ENCODE results near the gene HDDC3.
A peak's percentile ranks its signal among the peaks of the same experiment; 100 is the strongest.

Gene HDDC3

DNA sequence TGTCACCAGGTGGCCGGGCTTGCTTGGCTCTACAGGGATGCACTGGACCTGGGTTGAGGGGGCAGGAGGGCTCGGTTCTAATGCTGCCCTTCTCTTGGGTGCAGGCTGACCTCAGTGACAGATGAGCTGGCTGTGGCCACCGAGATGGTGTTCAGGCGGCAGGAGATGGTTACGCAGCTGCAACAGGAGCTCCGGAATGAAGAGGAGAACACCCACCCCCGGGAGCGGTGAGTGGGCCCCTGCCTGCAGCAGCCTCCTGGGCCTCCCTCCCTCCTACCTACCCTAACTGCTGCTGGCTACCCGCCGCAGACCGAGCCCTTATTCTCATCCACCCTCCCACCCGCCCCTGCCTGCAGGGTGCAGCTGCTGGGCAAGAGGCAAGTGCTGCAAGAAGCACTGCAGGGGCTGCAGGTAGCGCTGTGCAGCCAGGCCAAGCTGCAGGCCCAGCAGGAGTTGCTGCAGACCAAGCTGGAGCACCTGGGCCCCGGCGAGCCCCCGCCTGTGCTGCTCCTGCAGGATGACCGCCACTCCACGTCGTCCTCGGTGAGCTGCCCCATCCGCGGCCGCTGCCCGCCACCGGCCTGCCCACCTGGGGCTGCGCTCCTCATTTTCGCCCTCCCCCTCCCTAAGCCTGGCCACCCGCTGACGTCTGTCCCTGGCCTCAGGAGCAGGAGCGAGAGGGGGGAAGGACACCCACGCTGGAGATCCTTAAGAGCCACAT is 42.5 kb downstream of the HDDC3 start:
- TF ChIP-seq POLR2A (IDR thresholded peaks at IDR 0.05; ENCODE audit: extremely low read depth, insufficient read length) (no peak), MYC (IDR thresholded peaks at IDR 0.05; ENCODE audit: low read depth, low read length) (no peak)
- TF ChIP-seq, protein P1, sequence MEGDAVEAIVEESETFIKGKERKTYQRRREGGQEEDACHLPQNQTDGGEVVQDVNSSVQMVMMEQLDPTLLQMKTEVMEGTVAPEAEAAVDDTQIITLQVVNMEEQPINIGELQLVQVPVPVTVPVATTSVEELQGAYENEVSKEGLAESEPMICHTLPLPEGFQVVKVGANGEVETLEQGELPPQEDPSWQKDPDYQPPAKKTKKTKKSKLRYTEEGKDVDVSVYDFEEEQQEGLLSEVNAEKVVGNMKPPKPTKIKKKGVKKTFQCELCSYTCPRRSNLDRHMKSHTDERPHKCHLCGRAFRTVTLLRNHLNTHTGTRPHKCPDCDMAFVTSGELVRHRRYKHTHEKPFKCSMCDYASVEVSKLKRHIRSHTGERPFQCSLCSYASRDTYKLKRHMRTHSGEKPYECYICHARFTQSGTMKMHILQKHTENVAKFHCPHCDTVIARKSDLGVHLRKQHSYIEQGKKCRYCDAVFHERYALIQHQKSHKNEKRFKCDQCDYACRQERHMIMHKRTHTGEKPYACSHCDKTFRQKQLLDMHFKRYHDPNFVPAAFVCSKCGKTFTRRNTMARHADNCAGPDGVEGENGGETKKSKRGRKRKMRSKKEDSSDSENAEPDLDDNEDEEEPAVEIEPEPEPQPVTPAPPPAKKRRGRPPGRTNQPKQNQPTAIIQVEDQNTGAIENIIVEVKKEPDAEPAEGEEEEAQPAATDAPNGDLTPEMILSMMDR (IDR thresholded peaks at IDR 0.05; ENCODE audit: low read depth, low read length): no peak
- TF ChIP-seq, protein P2, sequence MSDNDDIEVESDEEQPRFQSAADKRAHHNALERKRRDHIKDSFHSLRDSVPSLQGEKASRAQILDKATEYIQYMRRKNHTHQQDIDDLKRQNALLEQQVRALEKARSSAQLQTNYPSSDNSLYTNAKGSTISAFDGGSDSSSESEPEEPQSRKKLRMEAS (IDR thresholded peaks at IDR 0.05; ENCODE audit: low read depth, low read length): no peak
- H3K4me3 ChIP-seq (ENCODE audit: low read depth, low read length): no peak overlapping the region
- DNase-seq (ENCODE audit: low read depth): no peak

DNA sequence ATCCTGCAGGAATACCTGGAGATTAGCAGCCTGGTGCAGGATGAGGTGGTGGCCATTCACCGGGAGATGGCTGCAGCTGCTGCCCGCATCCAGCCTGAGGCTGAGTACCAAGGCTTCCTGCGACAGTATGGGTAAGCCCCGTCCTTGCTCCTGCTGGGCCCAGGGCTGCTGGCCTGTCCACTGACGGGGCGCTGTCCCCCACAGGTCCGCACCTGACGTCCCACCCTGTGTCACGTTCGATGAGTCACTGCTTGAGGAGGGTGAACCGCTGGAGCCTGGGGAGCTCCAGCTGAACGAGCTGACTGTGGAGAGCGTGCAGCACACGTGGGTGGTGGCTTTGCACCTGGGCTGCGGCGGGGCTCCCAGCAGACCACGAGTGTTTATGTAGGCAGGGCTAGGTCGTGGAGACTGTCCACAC is 43.0 kb downstream of the HDDC3 start:
- DNase-seq (ENCODE audit: low read depth): no peak
- no peak overlapping the region for H3K4me3 ChIP-seq (ENCODE audit: low read depth, low read length)
- TF ChIP-seq, protein P1 (IDR thresholded peaks at IDR 0.05; ENCODE audit: low read depth, low read length): no peak
- TF ChIP-seq MYC (IDR thresholded peaks at IDR 0.05; ENCODE audit: low read depth, low read length) (no peak), POLR2A (IDR thresholded peaks at IDR 0.05; ENCODE audit: extremely low read depth, insufficient read length) (no peak)
- TF ChIP-seq, protein P2 (IDR thresholded peaks at IDR 0.05; ENCODE audit: low read depth, low read length): no peak

DNA sequence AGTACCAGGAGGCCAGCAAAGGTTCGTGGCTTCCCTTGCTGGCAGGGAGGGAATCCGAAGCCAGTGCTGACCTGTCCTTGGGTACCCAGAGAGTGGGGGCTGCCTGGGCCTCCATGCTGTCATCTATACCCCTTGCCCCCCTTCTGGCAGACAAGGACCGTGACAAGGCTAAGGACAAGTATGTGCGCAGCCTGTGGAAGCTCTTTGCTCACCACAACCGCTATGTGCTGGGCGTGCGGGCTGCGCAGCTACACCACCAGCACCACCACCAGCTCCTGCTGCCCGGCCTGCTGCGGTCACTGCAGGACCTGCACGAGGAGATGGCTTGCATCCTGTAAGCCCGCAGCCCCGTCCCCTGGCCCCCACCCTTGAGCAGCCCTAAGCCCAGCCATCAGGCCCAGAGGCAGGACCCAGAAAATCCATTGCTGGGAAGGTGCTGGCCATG is 45.3 kb downstream of the HDDC3 start:
- TF ChIP-seq, protein P2 (IDR thresholded peaks at IDR 0.05; ENCODE audit: low read depth, low read length): no peak
- TF ChIP-seq, protein P1 (IDR thresholded peaks at IDR 0.05; ENCODE audit: low read depth, low read length): no peak
- TF ChIP-seq MYC (IDR thresholded peaks at IDR 0.05; ENCODE audit: low read depth, low read length) (no peak), POLR2A (IDR thresholded peaks at IDR 0.05; ENCODE audit: extremely low read depth, insufficient read length) (no peak)

DNA sequence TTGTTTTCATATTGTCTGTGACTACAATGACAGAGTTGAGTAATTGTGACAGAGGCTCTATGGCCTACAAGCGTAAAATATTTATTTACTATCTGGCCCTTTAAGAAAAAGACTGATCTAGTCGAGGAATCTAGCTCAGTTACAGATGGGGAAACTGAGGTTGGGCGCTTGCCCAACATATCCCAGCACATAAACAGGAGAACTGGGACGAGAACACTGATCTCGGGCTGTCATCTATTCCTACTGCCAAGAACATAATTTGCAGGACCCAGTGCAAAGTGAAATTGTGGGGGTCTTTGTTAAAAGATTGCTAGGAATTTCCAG is 46.1 kb downstream of the HDDC3 start:
- TF ChIP-seq, protein P1 (IDR thresholded peaks at IDR 0.05; ENCODE audit: low read depth, low read length): no peak
- TF ChIP-seq, protein P2 (IDR thresholded peaks at IDR 0.05; ENCODE audit: low read depth, low read length): no peak
- TF ChIP-seq MYC (IDR thresholded peaks at IDR 0.05; ENCODE audit: low read depth, low read length) (no peak), POLR2A (IDR thresholded peaks at IDR 0.05; ENCODE audit: extremely low read depth, insufficient read length) (no peak)
- DNase-seq (ENCODE audit: low read depth): no peak
- H3K4me3 ChIP-seq (ENCODE audit: low read depth, low read length): peak overlapping the region; percentile 84

More for the DNA sequence above, 45.3 kb downstream of the HDDC3 start:
- no peak for DNase-seq (ENCODE audit: low read depth)
- no peak overlapping the region for H3K4me3 ChIP-seq (ENCODE audit: low read depth, low read length)

DNA sequence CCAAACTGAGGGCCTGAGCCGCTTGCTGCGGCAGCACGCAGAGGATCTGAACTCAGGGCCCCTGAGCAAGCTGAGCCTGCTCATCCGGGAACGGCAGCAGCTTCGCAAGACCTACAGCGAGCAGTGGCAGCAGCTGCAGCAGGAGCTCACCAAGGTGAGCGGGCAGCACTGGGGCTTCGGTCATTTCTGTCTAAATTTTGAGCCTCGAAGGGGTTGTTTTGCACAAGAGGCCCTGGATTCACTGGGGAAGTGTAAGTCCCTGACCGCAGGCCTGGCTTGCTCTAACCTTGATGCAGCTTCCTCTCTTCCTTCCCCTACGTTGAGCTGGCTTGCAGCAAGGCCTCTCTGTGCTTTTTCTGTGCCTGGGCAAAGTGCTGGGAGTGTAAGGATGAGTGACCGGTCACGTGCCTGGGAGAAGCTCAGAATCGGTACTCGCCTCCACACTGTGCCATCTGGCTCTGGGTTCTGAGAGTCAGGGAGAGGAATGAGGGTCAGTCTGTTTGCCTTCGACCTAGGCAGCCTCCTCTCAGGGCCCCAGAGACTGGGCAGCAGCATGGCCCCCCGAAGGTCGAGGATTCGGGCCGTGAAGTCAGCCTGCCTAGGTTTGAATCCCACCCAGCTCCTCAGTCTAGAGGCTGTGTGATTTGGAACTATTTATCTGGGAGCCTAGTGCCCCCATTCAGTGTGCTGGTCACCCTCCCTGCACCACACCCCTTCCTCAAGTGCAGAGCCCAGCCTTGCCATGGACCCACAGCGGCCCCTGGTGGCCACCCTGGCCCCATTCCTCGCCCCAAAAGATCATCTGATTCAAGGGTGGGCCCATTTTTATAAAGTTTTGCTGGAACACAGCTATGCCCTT is 46.7 kb downstream of the HDDC3 start:
- TF ChIP-seq POLR2A (IDR thresholded peaks at IDR 0.05; ENCODE audit: extremely low read depth, insufficient read length) (peak; percentile 25), MYC (IDR thresholded peaks at IDR 0.05; ENCODE audit: low read depth, low read length) (0 out of 2 replicates have a peak, but pooled peaks have one; percentile 32)
- TF ChIP-seq, protein P1 (IDR thresholded peaks at IDR 0.05; ENCODE audit: low read depth, low read length): peak; percentile 96
- TF ChIP-seq, protein P2 (IDR thresholded peaks at IDR 0.05; ENCODE audit: low read depth, low read length): peak; percentile 76
- DNase-seq (ENCODE audit: low read depth): peak; percentile 96

More for the DNA sequence above, 46.7 kb downstream of the HDDC3 start:
- peak overlapping the region; percentile 84 for H3K4me3 ChIP-seq (ENCODE audit: low read depth, low read length)
